ENCODE measurements around the gene CHRNG. TPM values are rescaled to one million over a fixed set of nuclear protein-coding genes. Genes with fewer than 3 reads are reported as not detected.

The CHRNG gene
- total and polyA plus RNA-seq, 2 donors (not counting 3 experiments of a cell fraction or from before 2014, with no cell fraction given), result not detected

- Histone ChIP-seq H3K9me3 (replicated peaks; ENCODE audit: control insufficient read depth, insufficient read depth, low read length) (no peaks in the 10 kb centered on the region), H3K79me2 (ENCODE audit: control insufficient read depth, insufficient read depth, low read length) (no peaks in the 10 kb centered on the region), H3K4me3 (replicated peaks in 1 of 3; ENCODE audit: insufficient read depth in 1 of 3, low read depth in 1 of 3, low read length in 3 of 3) (no peak overlapping the region), H3K36me3 (ENCODE audit: control insufficient read depth in 2 of 2, extremely low read depth in 1 of 2, insufficient read depth in 2 of 2, low read length in 2 of 2) (no peaks in the 10 kb centered on the region), H3K27ac (ENCODE audit: insufficient read depth, low read depth, low read length) (no peak overlapping the region), H3K27me3 (ENCODE audit: control insufficient read depth in 2 of 2, insufficient read depth in 2 of 2, low read length in 2 of 2) (peaks cover 33 to 35% of the 10 kb centered on the region in 2 experiments), H3K9me1 (replicated peaks; ENCODE audit: control insufficient read depth, extremely low read depth, insufficient read depth, low read length) (no peaks in the 10 kb centered on the region), H3K4me1 (ENCODE audit: control insufficient read depth, extremely low read depth, insufficient read depth, low read length) (no peaks in the 10 kb centered on the region), H2AFZ (ENCODE audit: low read depth, low read length) (no peak overlapping the region), H3K9ac (replicated peaks; ENCODE audit: extremely low read depth, insufficient read depth, low read length) (no peak overlapping the region), H3K4me2 (ENCODE audit: insufficient read depth, low read length) (no peak overlapping the region), H4K20me1 (replicated peaks; ENCODE audit: control insufficient read depth, extremely low read depth, insufficient read depth, low read length) (no peaks in the 10 kb centered on the region)
- dilution Hi-C loops (cut with MboI; ENCODE audit: extremely low pct_ligation_motif_present, low sequenced_read_pairs) (no loop called here), intact Hi-C loops (cut with micrococcal nuclease) (no loop called here)
- no peak for FAIRE-seq
- TF ChIP-seq EZH2 (IDR thresholded peaks at IDR 0.05; ENCODE audit: borderline replicate concordance, low read depth, low read length, severe bottlenecking), result no peak
- no peak for TF ChIP-seq JUN (IDR thresholded peaks at IDR 0.05; ENCODE audit: borderline replicate concordance, insufficient read depth, insufficient read length, low read depth)
- no peak for TF ChIP-seq CTCF (IDR thresholded peaks at IDR 0.05; ENCODE audit: extremely low read depth in 1 of 2, insufficient read depth in 1 of 2, low read depth in 1 of 2, low read length in 2 of 2)
- TF ChIP-seq MYC (IDR thresholded peaks at IDR 0.05; ENCODE audit: low read depth, low read length), result no peak
- TF ChIP-seq GATA2 (IDR thresholded peaks at IDR 0.05; ENCODE audit: insufficient read depth, insufficient read length, low read depth, low read length), result no peak
- TF ChIP-seq, protein P1, sequence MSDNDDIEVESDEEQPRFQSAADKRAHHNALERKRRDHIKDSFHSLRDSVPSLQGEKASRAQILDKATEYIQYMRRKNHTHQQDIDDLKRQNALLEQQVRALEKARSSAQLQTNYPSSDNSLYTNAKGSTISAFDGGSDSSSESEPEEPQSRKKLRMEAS (IDR thresholded peaks at IDR 0.05; ENCODE audit: insufficient read depth, insufficient read length), result no peak
- no peak for TF ChIP-seq FOS (IDR thresholded peaks at IDR 0.05; ENCODE audit: borderline replicate concordance, insufficient read depth, low read length)
- no peak for TF ChIP-seq POLR2A (IDR thresholded peaks at IDR 0.05; ENCODE audit: low read depth, low read length)
- no peak for TF ChIP-seq POLR2AphosphoS5 (IDR thresholded peaks at IDR 0.05; ENCODE audit: insufficient read depth, low read depth, low read length)
- BruUV-seq (replicated peaks), result no TSS peak
- CTCF ChIA-PET, result interaction anchor here (1.1 kb wide), 1 partner anchor 601 kb away, joined by 4 read pairs; no protein-coding TSS in a partner anchor
- DNase-seq (ENCODE audit: low read depth, low spot score), result no peak
- POLR2A ChIA-PET, result no interaction called here
Observed at GRCh38 chr2:232501794-232502390, 37.6 kb upstream of the CHRNG start.

Measured in endothelial cell of umbilical vein (primary cell).